Measurements from ENCODE around the gene TEX19. TPM values are rescaled to one million over a fixed set of nuclear protein-coding genes. Genes with fewer than 3 reads are reported as not detected.

Gene TEX19
- total and polyA plus RNA-seq, 9 of the 15 experiments (the other 6 are each of a cell fraction or from before 2014, with no cell fraction given): 0.10 to 4.9 (median 1.9) TPM

DNA sequence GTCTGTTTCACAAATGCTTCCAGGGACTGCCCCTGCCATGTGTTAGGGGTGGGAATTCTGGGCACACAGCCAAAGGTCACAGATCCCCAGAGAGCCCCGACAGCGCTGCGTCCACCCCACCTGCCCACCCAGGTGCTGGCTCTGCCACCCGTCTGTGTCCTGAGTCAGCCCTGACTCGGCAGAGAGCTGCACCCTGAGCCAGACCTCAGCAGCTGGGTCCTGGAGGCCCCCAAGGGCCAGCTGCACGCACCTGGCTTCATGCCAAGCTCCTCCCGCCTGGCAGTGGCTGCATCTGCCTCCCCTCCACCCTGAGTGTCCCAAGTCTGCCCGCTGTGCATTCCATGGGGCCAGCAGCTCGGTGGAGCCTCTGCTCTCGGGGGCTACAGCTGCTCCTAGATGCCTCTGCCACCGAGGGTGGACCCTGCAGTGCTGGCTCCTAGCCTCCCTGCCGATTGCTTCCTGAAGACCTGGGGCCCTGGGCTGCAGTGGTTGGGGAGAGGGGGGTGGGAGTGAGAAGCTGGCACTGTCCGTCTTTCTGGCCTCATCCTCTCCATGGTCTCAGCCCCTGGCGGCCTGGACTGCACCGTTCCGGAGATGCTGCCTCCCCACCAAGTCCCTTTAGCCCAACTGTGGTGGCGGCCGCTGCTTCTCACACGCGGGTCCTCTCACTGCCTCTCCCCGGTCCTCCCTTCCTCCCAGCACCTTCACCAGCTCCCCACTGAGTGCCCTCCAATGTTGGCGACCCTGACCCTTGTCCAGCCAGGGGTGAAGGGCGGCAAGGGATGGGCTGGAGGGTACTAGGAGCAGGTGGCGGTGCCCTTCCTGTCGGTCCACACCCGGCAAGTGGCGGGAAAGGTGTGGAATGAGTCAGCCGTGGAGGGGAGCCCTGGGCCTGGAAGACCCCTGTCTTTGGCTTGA is 28.5 kb upstream of the TEX19 start (continued):
- TF ChIP-seq NFIX (CRISPR knock-in tag; IDR thresholded peaks at IDR 0.05; ENCODE audit: low read depth): peak; percentile 19; the same call in 1 of the 2 replicates
- TF ChIP-seq, protein P1, sequence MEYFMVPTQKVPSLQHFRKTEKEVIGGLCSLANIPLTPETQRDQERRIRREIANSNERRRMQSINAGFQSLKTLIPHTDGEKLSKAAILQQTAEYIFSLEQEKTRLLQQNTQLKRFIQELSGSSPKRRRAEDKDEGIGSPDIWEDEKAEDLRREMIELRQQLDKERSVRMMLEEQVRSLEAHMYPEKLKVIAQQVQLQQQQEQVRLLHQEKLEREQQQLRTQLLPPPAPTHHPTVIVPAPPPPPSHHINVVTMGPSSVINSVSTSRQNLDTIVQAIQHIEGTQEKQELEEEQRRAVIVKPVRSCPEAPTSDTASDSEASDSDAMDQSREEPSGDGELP (CRISPR knock-in tag; IDR thresholded peaks at IDR 0.05; ENCODE audit: borderline replicate concordance): peak; percentile 92
- TF ChIP-seq, protein P2, sequence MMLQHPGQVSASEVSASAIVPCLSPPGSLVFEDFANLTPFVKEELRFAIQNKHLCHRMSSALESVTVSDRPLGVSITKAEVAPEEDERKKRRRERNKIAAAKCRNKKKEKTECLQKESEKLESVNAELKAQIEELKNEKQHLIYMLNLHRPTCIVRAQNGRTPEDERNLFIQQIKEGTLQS (IDR thresholded peaks at IDR 0.05): no peak
- TF ChIP-seq, protein P2 (CRISPR knock-in tag; conservative IDR thresholded peaks at IDR 0.05): no peak
- TF ChIP-seq U2AF1 (optimal IDR thresholded peaks at IDR 0.05; ENCODE audit: low read depth, low read length): no peak
- TF ChIP-seq NFIC (IDR thresholded peaks at IDR 0.05): peak; percentile 96
- TF ChIP-seq, protein P3, sequence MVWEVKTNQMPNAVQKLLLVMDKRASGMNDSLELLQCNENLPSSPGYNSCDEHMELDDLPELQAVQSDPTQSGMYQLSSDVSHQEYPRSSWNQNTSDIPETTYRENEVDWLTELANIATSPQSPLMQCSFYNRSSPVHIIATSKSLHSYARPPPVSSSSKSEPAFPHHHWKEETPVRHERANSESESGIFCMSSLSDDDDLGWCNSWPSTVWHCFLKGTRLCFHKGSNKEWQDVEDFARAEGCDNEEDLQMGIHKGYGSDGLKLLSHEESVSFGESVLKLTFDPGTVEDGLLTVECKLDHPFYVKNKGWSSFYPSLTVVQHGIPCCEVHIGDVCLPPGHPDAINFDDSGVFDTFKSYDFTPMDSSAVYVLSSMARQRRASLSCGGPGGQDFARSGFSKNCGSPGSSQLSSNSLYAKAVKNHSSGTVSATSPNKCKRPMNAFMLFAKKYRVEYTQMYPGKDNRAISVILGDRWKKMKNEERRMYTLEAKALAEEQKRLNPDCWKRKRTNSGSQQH (CRISPR knock-in tag; IDR thresholded peaks at IDR 0.05): no peak
- TF ChIP-seq CHD1 (IDR thresholded peaks at IDR 0.05; ENCODE audit: low read length): no peak
- TF ChIP-seq FOXP1 (CRISPR knock-in tag; IDR thresholded peaks at IDR 0.05): no peak
- no peak for TF ChIP-seq DACH1 (IDR thresholded peaks at IDR 0.05; ENCODE audit: partially characterized antibody)
- no peak for TF ChIP-seq ZNF212 (CRISPR knock-in tag; IDR thresholded peaks at IDR 0.05)
- TF ChIP-seq NBN (IDR thresholded peaks at IDR 0.05; ENCODE audit: low read depth): no peak
- TF ChIP-seq, protein P4, sequence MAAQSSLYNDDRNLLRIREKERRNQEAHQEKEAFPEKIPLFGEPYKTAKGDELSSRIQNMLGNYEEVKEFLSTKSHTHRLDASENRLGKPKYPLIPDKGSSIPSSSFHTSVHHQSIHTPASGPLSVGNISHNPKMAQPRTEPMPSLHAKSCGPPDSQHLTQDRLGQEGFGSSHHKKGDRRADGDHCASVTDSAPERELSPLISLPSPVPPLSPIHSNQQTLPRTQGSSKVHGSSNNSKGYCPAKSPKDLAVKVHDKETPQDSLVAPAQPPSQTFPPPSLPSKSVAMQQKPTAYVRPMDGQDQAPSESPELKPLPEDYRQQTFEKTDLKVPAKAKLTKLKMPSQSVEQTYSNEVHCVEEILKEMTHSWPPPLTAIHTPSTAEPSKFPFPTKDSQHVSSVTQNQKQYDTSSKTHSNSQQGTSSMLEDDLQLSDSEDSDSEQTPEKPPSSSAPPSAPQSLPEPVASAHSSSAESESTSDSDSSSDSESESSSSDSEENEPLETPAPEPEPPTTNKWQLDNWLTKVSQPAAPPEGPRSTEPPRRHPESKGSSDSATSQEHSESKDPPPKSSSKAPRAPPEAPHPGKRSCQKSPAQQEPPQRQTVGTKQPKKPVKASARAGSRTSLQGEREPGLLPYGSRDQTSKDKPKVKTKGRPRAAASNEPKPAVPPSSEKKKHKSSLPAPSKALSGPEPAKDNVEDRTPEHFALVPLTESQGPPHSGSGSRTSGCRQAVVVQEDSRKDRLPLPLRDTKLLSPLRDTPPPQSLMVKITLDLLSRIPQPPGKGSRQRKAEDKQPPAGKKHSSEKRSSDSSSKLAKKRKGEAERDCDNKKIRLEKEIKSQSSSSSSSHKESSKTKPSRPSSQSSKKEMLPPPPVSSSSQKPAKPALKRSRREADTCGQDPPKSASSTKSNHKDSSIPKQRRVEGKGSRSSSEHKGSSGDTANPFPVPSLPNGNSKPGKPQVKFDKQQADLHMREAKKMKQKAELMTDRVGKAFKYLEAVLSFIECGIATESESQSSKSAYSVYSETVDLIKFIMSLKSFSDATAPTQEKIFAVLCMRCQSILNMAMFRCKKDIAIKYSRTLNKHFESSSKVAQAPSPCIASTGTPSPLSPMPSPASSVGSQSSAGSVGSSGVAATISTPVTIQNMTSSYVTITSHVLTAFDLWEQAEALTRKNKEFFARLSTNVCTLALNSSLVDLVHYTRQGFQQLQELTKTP (IDR thresholded peaks at IDR 0.05; ENCODE audit: low read depth in 1 of 2, partially characterized antibody in 2 of 2): no peak
